ENCODE data around the gene GIN1. TPM values are rescaled to one million over a fixed set of nuclear protein-coding genes. Genes with fewer than 3 reads are reported as not detected.

The GIN1 gene
- total and polyA plus RNA-seq, 4 donors: 3.1 to 12.6 (median 5.7) TPM

DNA sequence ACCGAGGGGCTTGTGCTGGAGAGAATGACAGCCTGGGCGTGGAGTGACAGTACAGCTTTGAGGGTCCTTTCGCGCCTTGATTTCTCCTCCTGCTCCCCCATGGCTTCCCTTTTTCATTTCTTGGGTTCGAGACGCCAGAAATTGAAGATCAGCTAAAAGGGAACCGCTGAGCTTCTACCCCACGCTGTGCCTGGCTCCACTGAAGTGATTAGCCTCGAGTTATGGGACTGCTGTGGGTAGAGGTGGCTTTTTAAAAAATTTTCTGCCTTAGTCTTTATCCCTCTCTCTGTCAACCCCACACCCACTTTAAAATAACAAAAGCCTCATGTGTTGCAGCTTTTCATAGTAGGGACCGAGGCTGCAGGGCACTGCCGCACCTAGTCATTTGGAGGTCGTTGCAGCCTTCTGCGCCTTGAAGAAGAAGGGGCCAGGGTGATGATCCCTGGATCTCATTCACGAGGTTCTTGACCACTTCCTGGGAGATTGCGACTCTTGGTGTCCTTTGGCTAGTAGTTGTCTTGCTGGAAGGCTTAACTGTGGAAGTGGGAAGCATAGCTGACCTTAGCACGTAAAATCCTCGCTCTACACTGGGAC lies 766 bp upstream of the GIN1 start:
- peak overlapping the region; percentile 82 to 97 for H3K27ac ChIP-seq (ENCODE audit: low read depth in 1 of 2, low read length in 1 of 2)
- WGBS, 2 donors: 1% methylated on average over 17 of the region's 17 CpGs
- H3K9me3 ChIP-seq (ENCODE audit: control insufficient read depth in 4 of 4, insufficient read depth in 3 of 4, low read length in 3 of 4): no peaks in the 10 kb centered on the region
- H3K36me3 ChIP-seq (ENCODE audit: control insufficient read depth in 4 of 4, insufficient read depth in 4 of 4, low read length in 4 of 4): peaks cover 0 to 5% (median 0%) of the 10 kb centered on the region in 4 donors
- peak overlapping the region; percentile 99 for H3K4me3 ChIP-seq
- DNase-seq: peak in 2 of 3 donors; percentile 21 to 40
- H3K9ac ChIP-seq (ENCODE audit: insufficient read depth in 1 of 2, low read length in 2 of 2): peak overlapping the region; percentile 81 to 90
- H3K27me3 ChIP-seq (ENCODE audit: control insufficient read depth in 3 of 3, insufficient read depth in 3 of 3, low read length in 2 of 3): no peaks in the 10 kb centered on the region
- H3K4me1 ChIP-seq (ENCODE audit: control insufficient read depth in 5 of 5, insufficient read depth in 5 of 5, low read length in 5 of 5): peaks cover 0 to 38% (median 4%) of the 10 kb centered on the region in 5 donors
- ATAC-seq (ENCODE audit: insufficient read depth, low FRiP score): no peak
- TF ChIP-seq CTCF (IDR thresholded peaks at IDR 0.05; ENCODE audit: control extremely low read depth, extremely low read depth): no peak

GRCh38 chr5:103119070-103119764 lies 721 bp downstream of the GIN1 start:
- Histone ChIP-seq H3K9me3 (ENCODE audit: control insufficient read depth in 4 of 4, insufficient read depth in 3 of 4, low read length in 3 of 4) (no peaks in the 10 kb centered on the region), H3K36me3 (ENCODE audit: control insufficient read depth in 4 of 4, insufficient read depth in 4 of 4, low read length in 4 of 4) (peaks cover 0 to 5% (median 0%) of the 10 kb centered on the region in 4 donors), H3K4me1 (ENCODE audit: control insufficient read depth in 5 of 5, insufficient read depth in 5 of 5, low read length in 5 of 5) (peaks cover 0 to 38% (median 4%) of the 10 kb centered on the region in 5 donors), H3K27ac (ENCODE audit: low read depth in 1 of 2, low read length in 1 of 2) (peak overlapping the region; percentile 97 to 98), H3K9ac (ENCODE audit: insufficient read depth in 1 of 2, low read length in 2 of 2) (peak overlapping the region; percentile 90 to 92), H3K4me3 (peak overlapping the region; percentile 99), H3K27me3 (ENCODE audit: control insufficient read depth in 3 of 3, insufficient read depth in 3 of 3, low read length in 2 of 3) (no peaks in the 10 kb centered on the region)
- peak in 1 of 3 donors; percentile 67 for DNase-seq
- ATAC-seq (ENCODE audit: insufficient read depth, low FRiP score): peak; percentile 0
- TF ChIP-seq CTCF (IDR thresholded peaks at IDR 0.05; ENCODE audit: control extremely low read depth, extremely low read depth): no peak
- 1% methylated on average over 15 of the region's 15 CpGs for WGBS, 2 donors

- H3K9ac ChIP-seq (ENCODE audit: insufficient read depth in 1 of 2, low read length in 2 of 2): no peak overlapping the region
- DNase-seq (no peak), ATAC-seq (ENCODE audit: insufficient read depth, low FRiP score) (no peak)
- no peak overlapping the region for H3K27ac ChIP-seq (ENCODE audit: low read depth in 1 of 2, low read length in 1 of 2)
- H3K4me1 ChIP-seq (ENCODE audit: control insufficient read depth in 5 of 5, insufficient read depth in 5 of 5, low read length in 5 of 5): peaks cover 0 to 36% (median 4%) of the 10 kb centered on the region in 5 donors
- no peak overlapping the region for H3K4me3 ChIP-seq
- H3K9me3 ChIP-seq (ENCODE audit: control insufficient read depth in 4 of 4, insufficient read depth in 3 of 4, low read length in 3 of 4): no peaks in the 10 kb centered on the region
- H3K36me3 ChIP-seq (ENCODE audit: control insufficient read depth in 4 of 4, insufficient read depth in 4 of 4, low read length in 4 of 4): peaks cover 0 to 2% (median 0%) of the 10 kb centered on the region in 4 donors
- no peaks in the 10 kb centered on the region for H3K27me3 ChIP-seq (ENCODE audit: control insufficient read depth in 3 of 3, insufficient read depth in 3 of 3, low read length in 2 of 3)
- WGBS, 2 donors: 68 to 78% methylated on average over 4 of the region's 4 CpGs
- no peak for TF ChIP-seq CTCF (IDR thresholded peaks at IDR 0.05; ENCODE audit: control extremely low read depth, extremely low read depth)
These were observed 2.4 kb downstream of the GIN1 start for GRCh38 chr5:103117471-103117991.
